ENCODE results near the gene GNG7. TPM values are rescaled to one million over a fixed set of nuclear protein-coding genes. Genes with fewer than 3 reads are reported as not detected.
"Not testable (repeated sequence)": the region's sequence is repeated elsewhere in the genome, so short reads cannot be mapped to it uniquely, and the experiment has no call there.

The GNG7 gene
- total RNA-seq, 1 experiment from 2014 or later = 0.47 TPM

DNA sequence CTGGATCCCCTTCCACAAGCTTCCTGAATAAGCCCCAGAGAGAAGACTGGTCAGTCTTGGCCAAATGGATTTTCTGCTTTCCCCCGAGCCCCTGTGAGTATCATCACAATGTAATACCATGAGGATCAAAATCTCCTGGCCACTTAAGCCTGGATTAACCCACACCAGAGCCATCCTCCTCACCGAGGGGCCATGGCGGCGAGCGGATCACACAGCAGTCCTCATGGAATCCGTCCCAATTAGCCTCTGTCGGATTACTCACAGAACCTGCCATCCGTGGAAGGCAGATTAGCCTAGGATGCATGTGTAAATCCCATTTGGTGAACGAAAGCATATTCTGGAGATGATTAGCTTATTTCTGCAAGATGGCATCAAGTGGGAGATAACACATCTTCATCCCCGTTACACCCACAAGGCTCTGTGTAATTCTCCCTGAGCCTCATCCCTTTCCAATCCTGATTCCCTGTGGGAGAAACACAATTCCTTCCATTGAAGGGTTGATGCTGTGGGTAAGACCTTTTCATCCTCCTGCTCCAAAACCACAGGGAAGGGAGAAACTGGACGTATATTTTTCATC is 42.5 kb downstream of the GNG7 start:
- DNase-seq (ENCODE audit: low read depth) = no peak
- in situ Hi-C loops (cut with HindIII; ENCODE audit: low pct_unique_long_range_greater_than_20kb, low sequenced_read_pairs) = no loop called here

- no peak for DNase-seq (ENCODE audit: low read depth)
- in situ Hi-C loops (cut with HindIII; ENCODE audit: low pct_unique_long_range_greater_than_20kb, low sequenced_read_pairs) = no loop called here
Observed at GRCh38 chr19:2656533-2656932, 46.0 kb downstream of the GNG7 start.

DNA sequence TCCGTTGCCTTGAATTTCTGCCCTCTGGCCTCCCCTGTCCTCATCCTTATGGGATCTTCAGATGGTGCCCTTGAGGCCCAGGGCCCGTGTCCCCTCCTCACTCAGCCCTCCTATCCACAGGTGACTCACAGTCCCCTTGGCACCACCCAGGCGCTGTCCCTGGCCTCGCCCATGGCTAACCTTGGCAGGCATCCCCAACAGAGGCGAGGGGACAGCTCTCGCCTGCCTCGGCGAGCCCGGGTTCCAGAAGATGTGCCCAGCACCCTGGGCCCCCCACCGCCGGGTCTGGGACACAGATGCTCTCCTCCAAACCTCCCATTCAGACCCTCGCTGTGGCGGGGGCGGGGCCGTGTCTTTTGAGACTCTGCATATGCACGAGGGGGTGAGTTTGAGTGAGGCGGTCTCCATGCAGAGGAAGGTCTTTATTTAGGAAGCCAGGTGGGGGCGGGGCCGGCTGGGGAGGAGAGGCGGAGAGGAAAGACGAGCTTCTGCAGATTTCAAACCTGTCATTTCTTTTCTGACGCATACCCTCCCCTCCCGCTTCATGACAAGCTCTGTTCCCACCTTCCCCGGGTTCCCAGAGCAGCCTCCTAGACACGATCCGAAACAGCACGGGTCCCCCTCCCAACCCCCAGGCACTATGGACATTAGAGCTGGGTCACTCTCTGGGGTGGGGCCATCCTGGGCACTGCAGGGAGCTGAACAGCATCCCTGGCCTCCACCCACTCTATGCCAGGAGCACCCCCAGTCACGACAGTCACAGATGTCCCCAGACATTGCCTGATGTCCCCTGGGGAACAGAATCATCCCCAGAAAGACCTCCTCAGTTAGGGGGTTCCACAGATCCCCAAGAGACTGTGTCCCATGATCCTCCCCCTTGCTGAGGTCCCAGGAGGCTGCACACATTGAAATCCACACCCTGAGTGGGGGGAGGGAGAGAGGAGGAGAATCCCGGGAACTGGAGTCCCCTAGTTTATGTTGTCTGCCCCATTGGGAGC is 48.5 kb downstream of the GNG7 start:
- no peak for DNase-seq (ENCODE audit: low read depth)

GRCh38 chr19:2653218-2653617 is 49.3 kb downstream of the GNG7 start:
- no peak for DNase-seq (ENCODE audit: low read depth)
- in situ Hi-C loops (cut with HindIII; ENCODE audit: low pct_unique_long_range_greater_than_20kb, low sequenced_read_pairs) = no loop called here

More for the DNA sequence above, 48.5 kb downstream of the GNG7 start:
- in situ Hi-C loops (cut with HindIII; ENCODE audit: low pct_unique_long_range_greater_than_20kb, low sequenced_read_pairs) = no loop called here

GRCh38 chr19:2652504-2653099 is 49.9 kb downstream of the GNG7 start:
- in situ Hi-C loops (cut with HindIII; ENCODE audit: low pct_unique_long_range_greater_than_20kb, low sequenced_read_pairs) = no loop called here
- DNase-seq (ENCODE audit: low read depth) = no peak

DNA sequence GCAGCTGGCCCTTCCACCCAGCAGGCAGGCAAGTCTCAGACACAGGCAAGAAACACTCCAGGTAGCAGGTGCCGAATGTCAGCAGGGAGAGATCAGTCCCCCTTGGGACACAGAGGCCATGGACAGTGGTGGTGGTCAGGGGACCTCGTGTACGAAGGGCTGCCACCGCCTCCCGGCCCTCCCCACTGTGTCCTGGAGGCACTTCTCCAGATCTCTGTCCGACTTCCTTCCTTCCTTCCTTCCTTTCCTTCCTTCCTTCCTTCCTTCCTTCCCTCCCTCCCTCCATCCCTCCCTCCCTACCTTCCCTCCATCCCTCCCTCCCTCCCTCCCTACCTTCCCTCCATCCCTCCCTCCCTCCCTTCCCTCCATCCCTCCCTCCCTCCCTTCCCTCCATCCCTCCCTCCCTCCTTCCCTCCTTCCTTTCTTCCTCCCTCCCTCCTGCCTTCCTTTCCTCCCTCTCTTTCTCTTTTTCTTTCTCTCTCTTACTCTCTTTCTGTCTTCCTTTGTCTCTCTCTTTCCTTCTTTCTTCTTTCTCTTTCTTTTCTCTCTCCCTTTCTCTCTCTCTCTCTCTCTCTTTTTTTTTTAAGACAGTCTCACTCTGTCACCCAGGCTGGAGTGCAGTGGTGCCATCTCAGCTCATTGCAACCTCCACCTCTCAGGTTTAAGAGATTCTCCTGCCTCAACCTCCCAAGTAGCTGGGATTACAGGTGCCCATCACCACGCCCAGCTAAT is 51.3 kb downstream of the GNG7 start:
- DNase-seq (ENCODE audit: low read depth); in situ Hi-C loops (cut with HindIII; ENCODE audit: low pct_unique_long_range_greater_than_20kb, low sequenced_read_pairs): not testable (repeated sequence)

- in situ Hi-C loops (cut with HindIII; ENCODE audit: low pct_unique_long_range_greater_than_20kb, low sequenced_read_pairs) = no loop called here
- DNase-seq (ENCODE audit: low read depth) = no peak
Observed at GRCh38 chr19:2650515-2650914, 52.0 kb downstream of the GNG7 start.

DNA sequence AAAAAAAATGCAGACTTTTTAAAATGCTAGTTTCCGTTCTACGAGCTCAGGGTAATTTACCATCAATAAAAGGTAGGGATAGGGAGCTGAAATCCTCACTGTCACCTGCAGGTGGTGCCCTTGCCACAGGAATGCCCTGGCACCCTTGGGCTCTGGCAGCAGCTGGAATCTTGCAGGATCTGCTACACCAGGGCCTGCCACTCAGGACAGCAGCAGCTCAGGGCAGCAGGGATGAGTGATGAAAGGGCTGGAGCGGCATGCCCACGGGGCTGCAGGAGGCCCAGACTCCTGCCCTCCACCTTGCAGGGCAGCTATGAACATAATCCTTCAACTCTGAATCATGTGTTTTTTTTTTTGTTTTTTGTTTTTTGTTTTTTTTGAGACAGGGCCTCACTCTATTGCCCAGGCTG is 54.0 kb downstream of the GNG7 start:
- in situ Hi-C loops (cut with HindIII; ENCODE audit: low pct_unique_long_range_greater_than_20kb, low sequenced_read_pairs) = no loop called here
- DNase-seq (ENCODE audit: low read depth) = peak; percentile 13

- in situ Hi-C loops (cut with HindIII; ENCODE audit: low pct_unique_long_range_greater_than_20kb, low sequenced_read_pairs) = no loop called here
- no peak for DNase-seq (ENCODE audit: low read depth)
Observed at GRCh38 chr19:2648099-2648498, 54.4 kb downstream of the GNG7 start.

- in situ Hi-C loops (cut with HindIII; ENCODE audit: low pct_unique_long_range_greater_than_20kb, low sequenced_read_pairs) = no loop called here
Observed at GRCh38 chr19:2646866-2647535, 55.5 kb downstream of the GNG7 start.

DNA sequence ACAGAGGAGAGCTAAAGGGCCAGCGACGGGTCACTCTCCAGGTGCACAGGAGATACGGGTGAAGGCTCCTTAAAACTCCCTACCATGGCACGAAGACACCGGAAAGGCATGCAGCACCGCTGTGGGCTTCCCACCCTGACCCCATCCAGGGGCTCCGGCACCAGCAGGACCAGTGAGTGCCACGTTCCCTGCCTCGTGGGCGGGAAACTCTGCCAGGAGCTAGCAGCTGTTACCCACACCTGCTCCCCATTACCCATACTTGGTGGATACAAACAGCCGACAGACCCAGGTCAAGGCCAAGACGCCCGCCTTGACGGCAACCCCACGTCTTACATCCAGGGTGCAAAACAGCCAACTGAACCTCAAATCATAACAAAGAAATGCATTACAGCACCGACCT is 56.7 kb downstream of the GNG7 start:
- in situ Hi-C loops (cut with HindIII; ENCODE audit: low pct_unique_long_range_greater_than_20kb, low sequenced_read_pairs) = no loop called here
- no peak for DNase-seq (ENCODE audit: low read depth)

More at GRCh38 chr19:2646866-2647535, 55.5 kb downstream of the GNG7 start:
- no peak for DNase-seq (ENCODE audit: low read depth)

- in situ Hi-C loops (cut with HindIII; ENCODE audit: low pct_unique_long_range_greater_than_20kb, low sequenced_read_pairs); DNase-seq (ENCODE audit: low read depth): not testable (repeated sequence)
Observed at GRCh38 chr19:2643123-2643737, 59.3 kb downstream of the GNG7 start.

GRCh38 chr19:2641332-2641698 is 61.2 kb downstream of the GNG7 start:
- in situ Hi-C loops (cut with HindIII; ENCODE audit: low pct_unique_long_range_greater_than_20kb, low sequenced_read_pairs) = no loop called here

GRCh38 chr19:2640563-2641331 is 61.7 kb downstream of the GNG7 start:
- in situ Hi-C loops (cut with HindIII; ENCODE audit: low pct_unique_long_range_greater_than_20kb, low sequenced_read_pairs) = no loop called here

More at GRCh38 chr19:2641332-2641698, 61.2 kb downstream of the GNG7 start:
- no peak for DNase-seq (ENCODE audit: low read depth)

DNA sequence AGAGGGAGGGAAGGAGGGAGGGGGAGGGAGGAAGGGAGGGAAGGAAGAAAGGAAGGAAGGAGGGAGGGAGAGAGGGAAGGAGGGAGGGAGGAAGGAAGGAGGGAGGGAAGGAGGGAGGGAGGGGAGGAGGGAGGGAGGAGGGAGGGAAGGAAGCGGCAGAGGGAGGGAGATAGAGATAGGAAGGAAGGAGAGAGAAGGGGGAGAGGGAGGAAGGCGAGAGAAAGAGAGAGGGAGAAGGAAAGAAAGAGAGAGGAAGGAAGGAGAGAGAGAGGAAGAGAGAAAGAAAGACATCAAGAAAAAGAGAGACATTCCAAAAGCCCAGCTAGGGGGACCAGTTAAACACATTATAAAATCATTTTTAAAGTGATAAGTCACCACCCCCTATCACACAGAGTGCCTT is 62.5 kb downstream of the GNG7 start:
- no peak for DNase-seq (ENCODE audit: low read depth)
- in situ Hi-C loops (cut with HindIII; ENCODE audit: low pct_unique_long_range_greater_than_20kb, low sequenced_read_pairs) = no loop called here

More at GRCh38 chr19:2640563-2641331, 61.7 kb downstream of the GNG7 start:
- DNase-seq (ENCODE audit: low read depth) = no peak

GRCh38 chr19:2638417-2638940 is 64.0 kb downstream of the GNG7 start:
- DNase-seq (ENCODE audit: low read depth) = no peak
- in situ Hi-C loops (cut with HindIII; ENCODE audit: low pct_unique_long_range_greater_than_20kb, low sequenced_read_pairs) = no loop called here
